ENCODE results near the gene RORC. TPM values are rescaled to one million over a fixed set of nuclear protein-coding genes. Genes with fewer than 3 reads are reported as not detected.
"Not testable (repeated sequence)": the region's sequence is repeated elsewhere in the genome, so short reads cannot be mapped to it uniquely, and the experiment has no call there.

Gene RORC
- total and polyA plus RNA-seq, 2 experiments from 2014 or later = not detected

- no peak overlapping the region for H3K27ac ChIP-seq
- H4K20me1 ChIP-seq (ENCODE audit: insufficient read depth) = no peaks in the 10 kb centered on the region
- TF ChIP-seq EZH2phosphoT487 (IDR thresholded peaks at IDR 0.05; ENCODE audit: insufficient read depth, low read depth) (no peak), EZH2 (IDR thresholded peaks at IDR 0.05; ENCODE audit: insufficient read depth, poor library complexity, severe bottlenecking) (no peak)
Measured at GRCh38 chr1:151783796-151784195, 47.8 kb downstream of the RORC start.

GRCh38 chr1:151782741-151783140 lies 48.9 kb downstream of the RORC start:
- Histone ChIP-seq H3K36me3 (ENCODE audit: low read depth) (no peaks in the 10 kb centered on the region), H2AFZ (no peak overlapping the region), H3F3A (ENCODE audit: insufficient read depth) (no peaks in the 10 kb centered on the region), H3K79me2 (ENCODE audit: insufficient read depth) (no peaks in the 10 kb centered on the region), H3K4me3 (no peak overlapping the region), H3K4me2 (ENCODE audit: unreplicated experiment) (no peak overlapping the region), H3K27ac (no peak overlapping the region), H3K9ac (no peak overlapping the region), H3K9me2 (ENCODE audit: insufficient read depth) (no peaks in the 10 kb centered on the region), H3K9me3 (ENCODE audit: low read depth) (no peaks in the 10 kb centered on the region), H3K27me3 (replicated peaks; ENCODE audit: insufficient read depth) (peaks cover 18% of the 10 kb centered on the region), H4K20me1 (ENCODE audit: insufficient read depth) (no peaks in the 10 kb centered on the region), H3K4me1 (ENCODE audit: insufficient read depth) (no peaks in the 10 kb centered on the region)
- no peak for DNase-seq
- 47 to 57% methylated on average over 3 of the region's 3 CpGs for WGBS, 2 experiments (ENCODE audit: low coverage in 1 of 2, low lambda C conversion rate in 2 of 2, missing lambda C conversion rate in 2 of 2)
- in situ Hi-C loops (cut with MboI) = no loop called here
- no peak for TF ChIP-seq EZH2 (IDR thresholded peaks at IDR 0.05; ENCODE audit: insufficient read depth, poor library complexity, severe bottlenecking)
- no peak for TF ChIP-seq EZH2phosphoT487 (IDR thresholded peaks at IDR 0.05; ENCODE audit: insufficient read depth, low read depth)

More at GRCh38 chr1:151783796-151784195, 47.8 kb downstream of the RORC start:
- no peaks in the 10 kb centered on the region for H3K9me2 ChIP-seq (ENCODE audit: insufficient read depth)
- WGBS, 2 experiments (ENCODE audit: low coverage in 1 of 2, low lambda C conversion rate in 2 of 2, missing lambda C conversion rate in 2 of 2) = 53 to 61% methylated on average over 2 of the region's 2 CpGs
- in situ Hi-C loops (cut with MboI) = no loop called here
- H3F3A ChIP-seq (ENCODE audit: insufficient read depth) = no peaks in the 10 kb centered on the region
- H3K9me3 ChIP-seq (ENCODE audit: low read depth) = no peaks in the 10 kb centered on the region
- H3K9ac ChIP-seq = no peak overlapping the region
- H3K36me3 ChIP-seq (ENCODE audit: low read depth) = no peaks in the 10 kb centered on the region
- H3K4me3 ChIP-seq = no peak overlapping the region
- H3K27me3 ChIP-seq (replicated peaks; ENCODE audit: insufficient read depth) = peaks cover 18% of the 10 kb centered on the region
- no peaks in the 10 kb centered on the region for H3K4me1 ChIP-seq (ENCODE audit: insufficient read depth)
- no peak overlapping the region for H3K4me2 ChIP-seq (ENCODE audit: unreplicated experiment)
- H2AFZ ChIP-seq = no peak overlapping the region
- H3K79me2 ChIP-seq (ENCODE audit: insufficient read depth) = no peaks in the 10 kb centered on the region
- no peak for DNase-seq

GRCh38 chr1:151782026-151782425 lies 49.6 kb downstream of the RORC start:
- H4K20me1 ChIP-seq (ENCODE audit: insufficient read depth); H3K79me2 ChIP-seq (ENCODE audit: insufficient read depth); DNase-seq; H2AFZ ChIP-seq; H3K36me3 ChIP-seq (ENCODE audit: low read depth); H3K4me1 ChIP-seq (ENCODE audit: insufficient read depth); H3K4me3 ChIP-seq; H3K9ac ChIP-seq; H3K9me3 ChIP-seq (ENCODE audit: low read depth); H3K4me2 ChIP-seq (ENCODE audit: unreplicated experiment); H3K9me2 ChIP-seq (ENCODE audit: insufficient read depth); in situ Hi-C loops (cut with MboI); H3F3A ChIP-seq (ENCODE audit: insufficient read depth); H3K27ac ChIP-seq: not testable (repeated sequence)
- 83 to 88% methylated on average over 5 of the region's 5 CpGs for WGBS, 2 experiments (ENCODE audit: low coverage in 1 of 2, low lambda C conversion rate in 2 of 2, missing lambda C conversion rate in 2 of 2)
- H3K27me3 ChIP-seq (replicated peaks; ENCODE audit: insufficient read depth) = peaks cover 18% of the 10 kb centered on the region

- H3K27me3 ChIP-seq (replicated peaks; ENCODE audit: insufficient read depth) = peaks cover 12% of the 10 kb centered on the region; the same call in 1 of the 2 replicates
- H3F3A ChIP-seq (ENCODE audit: insufficient read depth); H3K79me2 ChIP-seq (ENCODE audit: insufficient read depth); H3K9ac ChIP-seq; DNase-seq; H3K9me3 ChIP-seq (ENCODE audit: low read depth); H3K27ac ChIP-seq; H3K4me3 ChIP-seq; H2AFZ ChIP-seq; H4K20me1 ChIP-seq (ENCODE audit: insufficient read depth); H3K4me2 ChIP-seq (ENCODE audit: unreplicated experiment); H3K4me1 ChIP-seq (ENCODE audit: insufficient read depth); in situ Hi-C loops (cut with MboI); H3K36me3 ChIP-seq (ENCODE audit: low read depth); H3K9me2 ChIP-seq (ENCODE audit: insufficient read depth): not testable (repeated sequence)
- 72 to 82% methylated on average over 5 of the region's 5 CpGs for WGBS, 2 experiments (ENCODE audit: low coverage in 1 of 2, low lambda C conversion rate in 2 of 2, missing lambda C conversion rate in 2 of 2)
Measured at GRCh38 chr1:151780736-151781135, 50.9 kb downstream of the RORC start.

- Histone ChIP-seq H4K20me1 (ENCODE audit: insufficient read depth) (no peaks in the 10 kb centered on the region), H3K27me3 (replicated peaks; ENCODE audit: insufficient read depth) (0 out of 2 replicates have a peak, but pooled peaks cover 9% of the 10 kb centered on the region), H3K4me2 (ENCODE audit: unreplicated experiment) (no peak overlapping the region), H2AFZ (no peak overlapping the region), H3K27ac (no peak overlapping the region), H3K9me3 (ENCODE audit: low read depth) (no peaks in the 10 kb centered on the region), H3K4me3 (no peak overlapping the region), H3K4me1 (ENCODE audit: insufficient read depth) (no peaks in the 10 kb centered on the region), H3K79me2 (ENCODE audit: insufficient read depth) (no peaks in the 10 kb centered on the region), H3K9ac (no peak overlapping the region), H3K9me2 (ENCODE audit: insufficient read depth) (no peaks in the 10 kb centered on the region; the same call in 1 of the 2 replicates), H3K36me3 (ENCODE audit: low read depth) (no peaks in the 10 kb centered on the region), H3F3A (ENCODE audit: insufficient read depth) (no peaks in the 10 kb centered on the region)
- TF ChIP-seq EZH2 (IDR thresholded peaks at IDR 0.05; ENCODE audit: insufficient read depth, poor library complexity, severe bottlenecking) (no peak), EZH2phosphoT487 (IDR thresholded peaks at IDR 0.05; ENCODE audit: insufficient read depth, low read depth) (no peak)
- WGBS, 2 experiments (ENCODE audit: low coverage in 1 of 2, low lambda C conversion rate in 2 of 2, missing lambda C conversion rate in 2 of 2) = 90 to 92% methylated on average over 4 of the region's 4 CpGs
- DNase-seq = no peak
- in situ Hi-C loops (cut with MboI) = no loop called here
Measured at GRCh38 chr1:151779852-151780251, 51.8 kb downstream of the RORC start.

Data from GM23248 (cell line).